ENCODE results near the gene SYDE2.
A peak's percentile ranks its signal among the peaks of the same experiment; 100 is the strongest.

Gene SYDE2

GRCh38 chr1:85134583-85135391 is 66.0 kb downstream of the SYDE2 start:
- no peak for TF ChIP-seq CTCF (IDR thresholded peaks at IDR 0.05)
- TF ChIP-seq ZFX (IDR thresholded peaks at IDR 0.05; ENCODE audit: borderline replicate concordance): no peak
- peak overlapping the region; percentile 28 for H3K27ac ChIP-seq

GRCh38 chr1:85133565-85134159 is 67.2 kb downstream of the SYDE2 start:
- no peak overlapping the region for H3K27ac ChIP-seq
- no peak for TF ChIP-seq CTCF (IDR thresholded peaks at IDR 0.05)
- TF ChIP-seq ZFX (IDR thresholded peaks at IDR 0.05; ENCODE audit: borderline replicate concordance): no peak

- TF ChIP-seq CTCF (IDR thresholded peaks at IDR 0.05) (no peak), ZFX (IDR thresholded peaks at IDR 0.05; ENCODE audit: borderline replicate concordance) (no peak)
- no peak overlapping the region for H3K27ac ChIP-seq
Measured at GRCh38 chr1:85132078-85132720, 68.6 kb downstream of the SYDE2 start.

- TF ChIP-seq ZFX (IDR thresholded peaks at IDR 0.05; ENCODE audit: borderline replicate concordance): no peak
- no peak for TF ChIP-seq CTCF (IDR thresholded peaks at IDR 0.05)
- H3K27ac ChIP-seq: no peak overlapping the region
Measured at GRCh38 chr1:85128316-85128715, 72.5 kb downstream of the SYDE2 start.

- H3K27ac ChIP-seq: no peak overlapping the region
- TF ChIP-seq ZFX (IDR thresholded peaks at IDR 0.05; ENCODE audit: borderline replicate concordance): no peak
Measured at GRCh38 chr1:85125891-85126290, 74.9 kb downstream of the SYDE2 start.

GRCh38 chr1:85124091-85124490 is 76.7 kb downstream of the SYDE2 start:
- no peak overlapping the region for H3K27ac ChIP-seq

GRCh38 chr1:85122169-85122568 is 78.6 kb downstream of the SYDE2 start:
- TF ChIP-seq CTCF (IDR thresholded peaks at IDR 0.05) (no peak), ZFX (IDR thresholded peaks at IDR 0.05; ENCODE audit: borderline replicate concordance) (no peak)
- no peak overlapping the region for H3K27ac ChIP-seq

More at GRCh38 chr1:85124091-85124490, 76.7 kb downstream of the SYDE2 start:
- TF ChIP-seq CTCF (IDR thresholded peaks at IDR 0.05): no peak
- no peak for TF ChIP-seq ZFX (IDR thresholded peaks at IDR 0.05; ENCODE audit: borderline replicate concordance)

Data from 22Rv1 (cell line).